IPS-NIHi11 (cell line): ENCODE data around the gene MNT.
A peak's percentile ranks its signal among the peaks of the same experiment; 100 is the strongest.

Source experiments
- DNase-seq: peaks from one replicate; pipeline ENCODE4 v3.0.0; 2012; ENCODE audit warnings: mixed read lengths, low spot score

The MNT gene

DNA sequence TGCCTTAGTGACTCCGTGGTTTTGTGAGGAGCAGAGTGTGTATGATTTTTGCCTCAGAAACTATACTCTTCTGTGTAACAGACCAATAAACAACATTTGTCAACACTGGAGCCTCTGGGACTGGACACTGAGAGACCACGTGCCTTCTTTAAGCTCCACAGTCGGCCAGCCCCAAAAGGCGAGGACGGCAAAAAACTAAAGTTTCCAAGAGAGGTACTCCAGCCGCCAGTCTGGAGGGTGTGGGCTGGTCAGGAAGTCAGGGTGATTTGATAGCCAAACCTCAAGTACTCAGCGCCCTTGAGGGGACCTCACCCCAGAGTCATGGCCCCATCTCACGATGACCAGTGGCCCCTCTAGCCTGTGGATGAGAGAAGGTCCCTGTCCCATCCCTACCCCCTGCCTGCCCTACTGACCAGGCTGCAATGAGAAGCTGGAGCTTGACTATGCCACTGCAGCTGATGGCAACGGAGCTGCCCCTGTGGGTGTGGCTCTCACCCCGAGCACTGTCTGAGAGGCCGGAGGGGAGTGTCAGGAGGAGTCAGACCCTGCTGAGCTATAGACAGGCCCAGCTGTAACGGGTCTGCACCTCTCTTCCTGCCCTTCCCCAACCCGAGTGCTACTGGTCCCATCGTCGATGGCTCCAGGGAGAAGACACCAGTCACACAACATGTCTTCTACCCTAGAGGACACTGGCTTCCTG is 19.8 kb downstream of the MNT start:
- DNase-seq = no peak

DNA sequence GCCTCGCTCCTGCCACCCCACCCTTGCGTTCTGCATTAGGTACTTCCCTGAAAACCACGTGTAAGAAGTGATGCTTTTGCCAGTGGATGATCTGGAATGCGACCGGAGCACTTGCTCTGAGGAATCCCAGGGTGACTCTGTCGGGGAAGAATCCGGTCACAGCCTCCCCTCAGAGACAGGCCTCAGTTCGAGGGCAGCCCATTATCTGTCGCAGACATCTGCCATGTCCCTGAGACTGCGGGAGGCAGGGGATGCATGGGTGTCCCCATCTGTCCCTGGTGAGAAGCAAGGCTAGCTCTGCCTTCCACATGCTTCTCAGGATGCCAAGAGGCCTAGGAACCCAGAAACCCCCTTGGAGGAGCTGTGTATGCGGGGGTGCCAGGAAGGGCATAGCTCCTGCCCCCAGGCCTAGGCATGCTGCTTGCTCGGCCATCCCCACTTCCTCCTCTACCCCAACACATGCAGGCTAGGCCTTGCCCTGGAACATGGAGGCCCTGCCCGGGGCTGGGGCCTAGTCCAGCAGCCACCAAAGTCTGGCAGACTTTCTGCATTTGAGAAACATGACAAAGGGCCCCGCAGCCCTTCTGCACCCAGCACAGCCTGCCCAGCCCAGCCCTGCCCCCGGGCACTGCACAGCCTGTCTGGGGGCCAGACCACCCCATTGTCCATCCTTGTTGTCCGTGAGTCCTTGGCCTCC is 20.5 kb downstream of the MNT start:
- DNase-seq = no peak

DNA sequence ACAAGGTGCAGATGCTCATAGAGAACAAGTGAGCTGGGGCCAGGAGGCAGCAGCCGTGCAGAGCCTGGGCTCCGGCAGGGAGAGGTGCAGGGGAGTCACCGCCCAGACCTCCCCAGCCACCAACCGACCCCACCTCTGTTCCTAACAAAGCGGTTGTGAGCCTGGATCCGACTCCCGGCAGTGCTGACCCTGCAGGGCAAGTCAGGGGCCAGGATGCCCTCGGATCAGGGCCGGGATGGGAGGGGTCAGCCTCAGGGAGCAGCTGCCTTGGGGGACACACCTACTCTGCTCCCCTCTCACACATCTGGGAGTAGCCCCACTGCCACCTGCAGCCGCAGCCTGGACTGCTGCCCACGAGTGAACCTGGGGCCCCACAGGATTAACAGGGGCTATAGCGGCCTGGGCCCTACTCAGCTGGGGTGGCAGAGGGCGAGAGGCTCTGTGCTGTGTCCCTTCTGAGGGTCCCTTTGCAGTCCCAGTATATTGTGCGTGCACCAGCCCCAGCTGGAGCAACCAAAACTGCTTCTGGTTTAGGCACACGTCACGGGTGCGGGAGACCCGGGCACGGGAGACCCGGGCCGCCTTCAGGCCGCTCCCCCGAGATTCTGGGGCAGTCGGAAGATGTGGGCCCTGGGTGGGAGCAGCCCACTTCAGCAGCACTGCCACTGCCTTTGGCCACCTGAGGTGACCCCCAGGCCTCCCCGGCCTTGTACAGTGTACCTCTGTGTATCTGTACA is 21.2 kb downstream of the MNT start:
- DNase-seq = no peak

DNA sequence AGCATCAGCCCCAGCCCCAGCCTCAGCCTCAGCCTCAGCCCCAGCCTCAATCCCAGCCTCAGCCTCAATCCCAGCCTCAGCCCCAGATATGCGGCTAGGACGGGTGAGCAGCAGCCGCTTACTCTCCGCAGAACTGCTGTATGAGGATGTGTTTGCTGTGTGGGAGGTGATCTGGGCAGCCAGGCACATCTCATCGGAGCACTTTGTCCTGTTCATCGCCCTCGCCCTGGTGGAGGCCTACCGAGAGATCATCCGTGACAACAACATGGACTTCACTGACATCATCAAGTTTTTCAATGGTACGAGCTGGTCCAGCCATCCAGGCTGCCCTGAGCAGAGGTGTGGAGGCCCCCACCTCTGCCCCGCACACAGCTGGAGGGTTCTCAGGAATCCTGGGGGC is 22.0 kb downstream of the MNT start:
- DNase-seq = no peak

DNA sequence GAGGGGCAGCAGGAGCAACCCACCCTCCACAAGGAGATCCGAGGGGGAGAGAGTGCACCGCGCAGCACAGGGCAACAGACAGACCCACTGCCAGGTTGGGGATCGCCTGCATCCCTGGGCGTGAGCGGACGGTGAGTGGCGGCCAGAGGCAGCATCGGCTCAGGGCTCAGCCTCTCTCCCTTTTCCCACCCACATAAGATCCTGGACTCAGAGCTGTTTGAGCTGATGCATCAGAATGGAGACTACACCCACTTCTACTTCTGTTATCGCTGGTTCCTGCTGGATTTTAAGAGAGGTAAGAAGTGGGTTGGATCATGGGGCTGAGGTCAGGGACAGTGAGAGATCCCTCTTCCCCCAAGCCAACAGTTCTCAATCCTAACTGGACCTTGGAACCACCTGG is 23.2 kb downstream of the MNT start:
- DNase-seq = no peak

DNA sequence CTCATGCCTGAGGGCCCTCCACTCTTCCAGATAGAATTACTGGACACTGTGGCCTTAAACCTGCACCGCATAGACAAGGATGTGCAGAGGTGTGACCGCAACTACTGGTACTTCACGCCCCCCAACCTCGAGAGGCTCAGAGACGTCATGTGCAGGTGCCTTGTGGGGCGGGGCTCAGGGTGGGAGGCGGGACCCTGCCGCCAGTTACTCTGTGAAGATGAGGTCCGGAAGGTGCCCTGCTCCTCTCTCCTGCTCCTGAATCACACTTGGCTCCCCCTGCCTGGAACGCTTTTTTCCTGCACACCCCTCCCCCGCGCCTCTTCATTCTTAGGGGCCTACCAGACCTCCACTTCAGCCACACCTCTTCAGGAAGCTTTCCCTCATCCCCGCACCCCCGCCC is 24.8 kb downstream of the MNT start:
- no peak for DNase-seq

DNA sequence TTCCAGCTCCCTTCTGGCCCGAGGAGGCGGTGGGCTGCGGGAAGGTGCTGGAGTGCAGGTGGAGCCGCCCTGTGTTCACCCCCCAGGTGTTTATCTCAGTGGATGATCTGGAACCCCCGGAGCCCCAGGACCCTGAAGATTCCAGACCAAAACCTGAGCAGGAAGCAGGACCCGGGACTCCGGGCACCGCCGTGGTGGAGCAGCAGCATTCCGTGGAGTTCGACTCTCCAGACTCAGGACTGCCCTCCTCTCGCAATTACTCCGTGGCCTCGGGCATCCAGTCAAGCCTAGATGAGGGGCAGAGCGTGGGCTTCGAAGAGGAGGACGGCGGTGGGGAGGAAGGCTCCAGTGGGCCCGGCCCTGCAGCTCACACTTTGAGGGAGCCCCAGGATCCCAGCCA is 25.5 kb downstream of the MNT start:
- no peak for DNase-seq

DNA sequence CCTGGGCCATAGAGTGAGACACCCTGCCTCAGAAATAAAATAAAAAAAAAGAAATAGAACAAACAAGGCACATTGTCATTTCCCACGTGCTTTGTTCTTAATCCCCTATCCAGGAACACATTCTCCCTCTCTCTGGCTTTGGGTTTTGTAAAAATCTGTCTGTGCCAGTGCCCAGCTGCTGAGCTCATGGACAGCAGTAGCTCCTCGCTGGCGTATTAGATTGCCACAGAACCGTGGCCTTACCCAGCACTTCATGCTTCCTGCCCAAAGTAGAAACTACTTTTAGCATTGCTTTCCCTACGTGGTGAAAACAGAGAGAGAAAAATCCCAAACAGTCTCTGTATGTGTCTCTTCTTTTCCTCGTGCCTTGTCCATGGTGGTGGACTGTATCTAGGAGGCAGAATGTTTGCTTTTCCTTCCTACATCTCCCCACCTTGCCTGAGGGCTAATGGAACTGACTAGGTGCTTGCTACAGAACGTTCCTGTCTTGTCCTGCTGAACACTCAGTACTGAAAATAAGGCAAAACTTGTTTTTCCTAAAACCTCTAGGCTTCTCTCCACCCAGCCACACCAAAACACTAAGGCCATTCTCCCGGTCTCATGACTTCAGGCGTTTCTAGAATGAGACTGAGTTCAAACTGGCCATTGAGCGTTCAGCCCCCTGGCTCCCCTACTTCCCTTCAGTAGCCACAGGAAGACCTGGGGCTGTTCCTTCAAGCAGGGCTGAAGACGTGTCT is 26.1 kb downstream of the MNT start:
- no peak for DNase-seq

DNA sequence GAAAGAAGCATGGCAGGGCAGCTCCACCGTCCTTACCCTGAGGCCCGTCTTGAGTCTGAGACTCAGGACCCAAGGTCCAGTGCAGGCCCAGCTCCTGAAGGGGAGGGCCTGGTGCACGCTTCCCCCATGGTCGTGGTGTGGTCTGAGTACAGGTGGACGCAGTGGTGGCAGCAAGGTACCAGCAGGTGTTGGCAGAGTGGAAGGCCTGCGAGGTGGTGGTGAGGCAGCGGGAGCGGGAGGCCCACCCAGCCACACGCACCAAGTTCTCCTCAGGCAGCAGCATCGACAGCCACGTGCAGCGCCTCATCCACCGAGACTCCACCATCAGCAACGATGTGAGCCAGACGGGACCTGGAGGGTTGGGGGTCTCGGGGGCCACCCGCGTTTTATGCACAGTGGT is 27.7 kb downstream of the MNT start:
- DNase-seq = no peak

DNA sequence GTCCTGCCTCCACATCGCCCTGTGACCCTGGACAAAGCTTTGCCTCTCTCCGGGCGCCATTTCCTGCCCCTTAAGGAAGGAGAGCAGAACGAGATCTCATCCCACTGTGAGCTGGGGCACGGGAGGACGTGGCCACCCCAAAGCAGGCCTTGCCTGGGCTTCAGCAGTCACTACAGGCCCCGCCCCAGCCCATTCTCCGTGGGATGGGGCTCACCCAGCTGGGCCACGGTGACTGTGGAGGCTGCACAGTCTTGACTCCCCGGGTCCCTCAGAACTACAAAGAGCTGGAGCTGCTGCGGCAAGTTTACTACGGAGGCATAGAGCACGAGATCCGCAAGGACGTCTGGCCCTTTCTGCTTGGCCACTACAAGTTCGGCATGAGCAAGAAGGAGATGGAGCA is 28.2 kb downstream of the MNT start:
- DNase-seq = no peak

DNA sequence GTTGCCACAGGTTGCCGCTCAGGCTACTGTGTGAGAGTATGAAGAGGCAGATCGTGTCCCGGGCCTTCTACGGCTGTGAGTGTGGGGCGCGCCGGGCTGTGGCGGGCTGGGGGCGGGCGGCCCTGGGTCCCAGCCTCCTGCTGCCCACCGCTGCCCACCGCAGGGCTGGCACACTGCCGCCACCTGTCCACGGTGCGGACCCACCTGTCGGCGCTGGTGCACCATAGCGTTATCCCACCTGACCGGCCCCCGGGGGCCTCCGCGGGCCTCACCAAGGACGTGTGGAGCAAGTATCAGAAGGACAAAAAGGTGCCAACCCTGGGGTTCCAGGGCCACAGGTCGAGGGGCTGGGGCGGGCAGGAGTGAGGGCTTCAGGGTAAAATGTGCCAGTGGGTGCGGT is 28.7 kb downstream of the MNT start:
- peak; percentile 29 for DNase-seq

DNA sequence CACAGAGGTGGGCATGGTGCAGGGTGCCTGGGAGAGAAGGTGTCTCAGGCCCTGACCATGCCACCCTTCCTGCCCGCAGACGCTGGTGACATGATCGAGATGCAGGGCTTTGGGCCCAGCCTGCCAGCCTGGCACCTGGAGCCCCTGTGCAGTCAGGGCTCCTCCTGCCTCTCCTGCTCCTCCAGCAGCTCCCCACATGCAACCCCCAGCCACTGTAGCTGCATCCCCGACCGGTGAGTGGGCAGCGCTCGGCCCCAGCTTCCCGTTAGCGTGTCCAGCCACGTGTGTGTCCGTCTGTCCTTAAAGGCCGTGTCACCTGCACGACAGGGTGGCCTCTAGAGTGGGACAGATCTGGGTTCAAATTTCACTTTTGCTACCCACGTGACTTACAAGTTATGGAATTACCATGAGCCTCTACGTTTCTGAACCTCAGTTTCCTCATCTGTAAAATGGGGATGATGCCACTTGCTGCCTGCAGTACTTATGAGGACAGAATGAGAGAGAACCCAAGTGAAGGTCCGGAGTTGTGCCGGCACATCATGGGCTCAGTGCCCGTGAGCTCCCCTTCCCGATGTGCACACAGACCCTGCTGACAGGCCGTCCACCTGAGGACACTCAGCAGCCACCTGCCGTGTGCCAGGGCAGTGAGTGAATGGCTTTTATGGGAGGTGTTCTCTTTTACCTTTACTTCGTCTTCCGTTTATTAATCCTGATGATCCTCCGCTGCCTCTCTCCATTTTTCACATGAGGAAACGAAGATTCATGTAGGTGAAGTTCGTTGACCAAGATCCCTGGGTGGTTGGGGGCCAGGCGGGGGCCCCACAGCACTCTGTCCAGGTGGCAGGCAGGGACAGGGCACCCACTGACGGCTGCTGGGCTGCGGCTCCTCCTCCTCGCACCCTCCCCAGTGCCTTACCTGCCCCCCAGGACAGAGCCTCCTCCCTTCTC is 29.4 kb downstream of the MNT start:
- no peak for DNase-seq

DNA sequence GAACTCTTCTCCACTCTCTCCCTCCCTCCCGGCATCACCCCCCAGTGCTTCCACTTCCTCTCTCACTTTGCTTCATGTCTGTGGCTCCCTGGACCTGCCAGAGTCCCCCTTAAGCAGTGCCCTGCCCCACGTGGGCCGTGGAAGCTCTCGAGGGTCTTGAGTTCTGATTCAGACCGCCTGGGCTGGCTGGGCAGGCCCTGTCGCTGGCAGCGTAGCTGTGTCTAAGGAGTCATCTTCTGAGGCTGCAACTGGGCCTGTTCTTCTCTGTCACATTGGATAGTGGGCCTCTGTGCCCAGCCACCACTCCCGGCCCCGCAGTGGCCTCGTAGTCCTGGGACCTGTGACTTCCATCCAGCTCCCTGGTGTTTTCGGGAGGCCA is 30.7 kb downstream of the MNT start:
- DNase-seq = no peak

DNA sequence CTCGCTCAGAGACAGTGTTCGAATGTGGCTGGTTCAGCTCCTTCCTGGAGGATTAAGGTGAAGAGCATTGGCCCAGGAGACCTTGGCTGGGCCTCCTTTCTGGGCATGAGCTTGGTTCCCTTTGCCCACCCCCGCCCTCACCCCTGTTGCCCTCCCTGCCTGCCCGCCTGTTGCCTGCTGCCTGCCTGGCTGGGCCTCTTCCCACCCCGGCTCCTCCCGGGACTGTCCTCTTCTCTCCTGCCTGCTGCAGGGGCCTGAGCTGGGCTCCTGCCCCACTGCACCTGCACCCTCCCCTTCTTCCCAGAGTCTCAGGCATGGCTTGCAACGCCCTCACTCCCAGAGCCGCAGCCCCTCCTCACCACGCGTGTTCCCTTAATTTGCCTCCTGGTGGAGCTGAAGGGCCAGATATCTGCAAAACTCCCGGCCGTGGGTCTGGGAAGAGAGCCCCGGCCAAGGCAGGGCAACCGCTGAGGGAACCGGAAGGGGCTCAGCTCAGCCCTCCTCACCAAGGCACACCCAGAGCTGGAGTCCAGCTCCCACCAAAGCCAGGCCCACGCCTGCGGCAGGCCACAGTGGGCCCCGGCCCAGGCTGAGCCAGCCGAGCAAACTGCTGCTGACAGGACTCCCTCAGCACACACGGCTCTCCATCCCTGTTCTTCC is 31.2 kb downstream of the MNT start:
- peak; percentile 80 for DNase-seq

DNA sequence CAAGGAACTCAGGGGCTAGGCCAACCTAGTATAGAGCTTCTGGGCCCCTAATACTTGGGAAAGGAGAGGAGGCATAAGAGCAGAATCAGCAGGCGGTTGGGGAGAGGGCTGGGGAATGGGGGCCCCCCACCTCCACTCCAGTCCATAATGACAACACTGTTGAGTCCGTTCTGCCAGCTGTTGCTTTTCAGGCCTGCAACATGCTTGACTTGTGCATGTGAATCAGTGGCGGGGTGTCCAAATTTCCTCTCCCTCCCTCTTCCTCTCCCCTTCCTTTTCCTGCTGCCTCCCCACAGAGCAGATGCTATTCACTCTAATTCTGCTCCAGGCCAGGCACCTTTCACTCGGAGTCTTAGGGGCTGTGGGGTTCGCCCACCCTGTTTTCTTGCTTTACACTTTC is 31.8 kb downstream of the MNT start:
- no peak for DNase-seq

DNA sequence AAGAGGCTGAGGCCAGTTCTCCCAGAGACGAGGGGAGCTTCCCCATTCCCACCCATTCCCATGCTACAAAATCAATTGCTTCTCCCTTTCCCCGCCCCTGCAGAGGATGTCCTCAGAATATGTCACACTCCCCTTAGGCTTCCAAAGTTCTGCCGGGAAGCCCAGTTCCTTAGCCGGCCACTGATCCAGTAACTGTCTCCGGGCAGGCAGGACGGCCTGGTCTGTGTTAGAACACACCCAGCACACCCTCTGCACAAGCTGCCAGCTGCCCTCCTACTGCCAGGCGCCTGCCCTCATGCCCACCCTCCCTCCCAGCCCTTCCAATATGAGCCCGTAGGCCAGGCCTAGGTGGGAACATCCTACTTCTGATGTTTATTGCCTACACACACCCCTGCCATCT is 32.5 kb downstream of the MNT start:
- no peak for DNase-seq

DNA sequence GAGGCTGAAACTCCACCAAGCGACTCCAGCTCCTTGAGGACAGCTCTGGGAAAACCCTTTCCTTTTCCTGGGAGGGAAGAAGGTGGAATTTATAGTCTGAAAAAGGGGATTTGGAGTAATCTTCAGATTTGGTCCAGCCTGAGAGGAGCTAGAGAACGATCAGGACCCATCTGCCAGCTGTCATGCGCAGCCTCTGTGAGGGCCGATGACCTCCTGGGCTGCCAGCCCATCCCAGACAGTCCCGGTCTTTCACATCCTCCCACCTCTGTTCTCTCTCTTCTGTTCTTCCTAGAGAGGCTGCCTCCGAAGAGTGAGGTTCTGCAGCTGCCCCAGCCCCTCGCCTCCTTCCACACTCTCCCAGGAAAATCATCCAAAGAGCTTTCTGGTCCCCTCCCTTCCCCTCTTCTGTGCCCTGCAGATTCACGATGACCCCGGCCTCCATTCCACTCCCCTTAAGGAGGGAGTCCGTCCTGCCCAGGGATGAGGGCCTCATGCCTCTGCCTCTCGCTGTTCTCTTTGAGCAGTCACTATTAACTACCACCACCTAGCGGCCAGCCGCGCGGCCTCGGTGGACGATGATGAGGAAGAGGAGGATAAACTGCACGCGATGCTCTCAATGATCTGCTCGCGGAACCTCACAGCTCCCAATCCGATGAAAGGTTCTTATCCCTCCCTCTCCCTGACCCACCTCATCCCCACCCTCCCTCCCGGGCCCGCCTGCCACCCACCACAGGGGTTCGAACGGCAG is 33.9 kb downstream of the MNT start:
- peak; percentile 69 for DNase-seq

DNA sequence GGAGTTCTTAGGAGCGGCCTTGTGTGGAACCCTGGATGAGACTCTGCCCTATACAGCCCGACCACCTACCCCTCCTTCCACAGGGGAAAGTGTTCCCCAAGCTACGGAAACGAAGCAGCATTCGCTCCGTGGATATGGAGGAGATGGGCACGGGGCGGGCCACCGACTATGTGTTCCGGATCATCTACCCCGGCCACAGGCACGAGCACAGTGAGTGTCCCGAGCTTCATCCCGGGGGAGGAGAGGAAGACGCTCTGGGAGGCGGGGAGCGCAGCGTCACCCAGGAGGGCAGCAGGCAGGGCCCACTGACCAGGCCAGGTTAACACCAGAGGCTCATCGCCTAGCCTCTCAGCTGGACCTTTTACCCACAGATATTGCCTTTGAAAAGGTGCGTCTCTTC is 35.7 kb downstream of the MNT start:
- DNase-seq = no peak

DNA sequence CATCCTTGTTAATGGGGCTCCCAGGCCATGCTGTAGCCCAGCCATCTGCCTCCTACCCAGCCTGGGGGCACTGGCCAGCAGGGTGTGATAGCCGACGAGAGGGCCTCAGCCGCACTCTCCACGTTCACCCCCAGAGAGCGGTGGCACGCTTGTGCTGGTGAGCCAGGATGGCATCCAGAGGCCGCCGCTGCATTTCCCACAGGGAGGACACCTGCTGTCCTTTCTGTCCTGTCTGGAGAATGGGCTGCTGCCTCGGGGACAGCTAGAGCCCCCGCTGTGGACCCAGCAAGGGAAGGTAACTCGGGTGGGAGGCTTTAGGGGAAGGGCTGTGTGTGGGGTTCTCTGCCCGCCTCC is 36.1 kb downstream of the MNT start:
- no peak for DNase-seq
